PC-9 (cell line): Measurements from ENCODE around the gene DCN.

ENCODE experiments used
- EZH2 ChIP-seq: fragments of 200-600 bp; sonication (generic); IDR thresholded peaks from 2 replicates; pipeline ENCODE4 v1.8.0; 2017; ENCODE audit warnings: antibody characterized with exemption, low read depth
- TF ChIP-seq, protein P1 (sequence below): fragments of 200-600 bp; sonication (generic); conservative IDR thresholded peaks from 2 replicates; pipeline ENCODE4 v1.6.1; 2017; ENCODE audit warnings: mixed run types, antibody characterized with exemption, mild to moderate bottlenecking, moderate library complexity

DNA sequence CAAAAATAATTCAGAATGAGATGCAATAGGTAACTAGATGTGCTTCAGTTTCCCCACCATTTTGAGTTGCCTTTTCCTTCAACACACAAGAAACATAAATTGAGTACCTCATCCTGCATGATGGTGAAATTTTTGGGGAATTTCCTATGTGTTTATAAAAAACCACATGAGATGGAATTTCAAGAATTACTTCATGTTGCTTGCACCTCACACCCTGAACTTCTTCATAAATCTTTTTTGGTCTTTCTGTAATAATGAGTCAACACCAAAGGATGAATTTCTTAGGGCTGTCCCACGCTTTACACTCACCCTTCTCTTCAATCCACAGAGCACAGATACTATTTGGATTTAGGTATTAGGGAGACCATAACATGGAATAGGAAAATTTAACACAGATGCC lies 48.7 kb downstream of the DCN start:
- TF ChIP-seq, protein P1, sequence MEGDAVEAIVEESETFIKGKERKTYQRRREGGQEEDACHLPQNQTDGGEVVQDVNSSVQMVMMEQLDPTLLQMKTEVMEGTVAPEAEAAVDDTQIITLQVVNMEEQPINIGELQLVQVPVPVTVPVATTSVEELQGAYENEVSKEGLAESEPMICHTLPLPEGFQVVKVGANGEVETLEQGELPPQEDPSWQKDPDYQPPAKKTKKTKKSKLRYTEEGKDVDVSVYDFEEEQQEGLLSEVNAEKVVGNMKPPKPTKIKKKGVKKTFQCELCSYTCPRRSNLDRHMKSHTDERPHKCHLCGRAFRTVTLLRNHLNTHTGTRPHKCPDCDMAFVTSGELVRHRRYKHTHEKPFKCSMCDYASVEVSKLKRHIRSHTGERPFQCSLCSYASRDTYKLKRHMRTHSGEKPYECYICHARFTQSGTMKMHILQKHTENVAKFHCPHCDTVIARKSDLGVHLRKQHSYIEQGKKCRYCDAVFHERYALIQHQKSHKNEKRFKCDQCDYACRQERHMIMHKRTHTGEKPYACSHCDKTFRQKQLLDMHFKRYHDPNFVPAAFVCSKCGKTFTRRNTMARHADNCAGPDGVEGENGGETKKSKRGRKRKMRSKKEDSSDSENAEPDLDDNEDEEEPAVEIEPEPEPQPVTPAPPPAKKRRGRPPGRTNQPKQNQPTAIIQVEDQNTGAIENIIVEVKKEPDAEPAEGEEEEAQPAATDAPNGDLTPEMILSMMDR: no peak
- TF ChIP-seq EZH2: no peak
